NCI-H748 (cell line): ENCODE data around the gene OR2AJ1.

Experiments used
- DNase-seq: peaks from one replicate; lab custom pipeline; 2025; ENCODE audit not compliant: unreplicated experiment; lab: John Stamatoyannopoulos, UW

The OR2AJ1 gene

DNA sequence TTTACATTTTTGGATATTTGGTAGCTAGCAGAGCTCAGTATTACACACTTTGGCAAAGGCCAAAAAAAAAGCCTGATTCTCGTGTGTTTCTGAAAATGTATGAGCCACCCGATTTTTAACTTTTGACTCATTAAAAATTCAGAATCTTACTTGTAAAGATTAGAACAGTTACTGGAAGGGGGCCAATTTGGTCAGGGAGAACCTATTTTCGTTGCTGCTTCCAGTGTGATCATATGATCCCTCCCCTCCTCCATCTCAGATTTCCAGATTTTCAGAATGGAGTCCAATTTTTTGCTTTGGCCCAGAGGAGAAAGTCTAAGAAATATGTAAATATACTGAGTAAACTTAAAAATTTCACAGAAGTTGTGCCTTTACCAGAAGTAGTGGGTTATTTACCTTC, 37.1 kb downstream of the OR2AJ1 start:
- no peak for DNase-seq

DNA sequence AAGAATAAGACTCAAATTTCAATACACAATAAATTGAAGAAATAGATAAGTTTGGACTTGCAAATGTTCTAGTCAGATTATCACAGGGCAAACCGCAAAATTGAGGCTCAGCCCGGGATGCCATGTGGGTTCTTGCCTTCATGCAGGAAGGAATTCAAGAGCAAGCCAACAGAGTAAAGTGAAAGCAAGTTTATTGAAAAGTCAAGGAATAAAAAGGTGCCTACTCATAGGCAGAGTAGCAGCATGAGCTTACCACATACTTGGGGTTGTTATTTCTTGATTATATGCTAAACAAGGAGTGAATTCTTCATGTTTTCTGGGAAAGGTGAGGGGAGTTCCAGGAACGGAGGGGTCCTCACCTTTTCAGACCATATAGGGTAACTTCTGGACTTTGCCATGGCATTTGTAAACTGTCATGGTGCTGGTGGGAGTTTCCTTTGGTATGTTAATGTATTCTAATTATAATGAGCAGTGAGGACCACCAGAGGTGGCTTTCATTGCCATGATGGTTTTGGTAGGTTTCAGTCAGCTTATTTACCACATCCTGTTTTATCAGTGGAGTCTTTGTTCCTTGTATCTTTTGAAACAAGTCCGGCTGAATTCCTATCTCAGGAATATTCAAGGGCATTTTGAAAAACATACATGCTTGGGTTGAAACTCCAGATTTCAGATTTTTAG, 38.4 kb downstream of the OR2AJ1 start:
- DNase-seq = no peak

DNA sequence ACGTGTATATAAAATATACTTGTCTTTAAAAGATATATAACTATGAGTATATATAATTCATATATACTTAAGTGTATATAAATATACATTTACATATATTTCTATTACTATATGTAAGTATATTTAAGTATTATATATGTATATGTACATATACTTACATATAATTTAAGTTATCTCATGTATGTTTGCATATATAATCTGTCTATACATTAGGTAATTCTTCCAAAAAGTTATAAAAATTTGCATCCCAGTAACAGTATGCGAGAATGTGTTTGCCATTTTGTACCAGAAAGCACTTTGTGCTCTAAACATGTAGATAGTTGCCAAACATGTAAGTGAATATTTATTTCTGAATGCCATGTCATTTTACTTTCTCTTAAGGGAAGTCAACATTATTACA, 40.2 kb downstream of the OR2AJ1 start, which contains the start of gene OR2AK2:
Gene OR2AK2, plus strand, starts transcription at position 301 of the 400 bp plus-strand sequence. CDS start 144 bp downstream, outside the sequence.
- no peak for DNase-seq

DNA sequence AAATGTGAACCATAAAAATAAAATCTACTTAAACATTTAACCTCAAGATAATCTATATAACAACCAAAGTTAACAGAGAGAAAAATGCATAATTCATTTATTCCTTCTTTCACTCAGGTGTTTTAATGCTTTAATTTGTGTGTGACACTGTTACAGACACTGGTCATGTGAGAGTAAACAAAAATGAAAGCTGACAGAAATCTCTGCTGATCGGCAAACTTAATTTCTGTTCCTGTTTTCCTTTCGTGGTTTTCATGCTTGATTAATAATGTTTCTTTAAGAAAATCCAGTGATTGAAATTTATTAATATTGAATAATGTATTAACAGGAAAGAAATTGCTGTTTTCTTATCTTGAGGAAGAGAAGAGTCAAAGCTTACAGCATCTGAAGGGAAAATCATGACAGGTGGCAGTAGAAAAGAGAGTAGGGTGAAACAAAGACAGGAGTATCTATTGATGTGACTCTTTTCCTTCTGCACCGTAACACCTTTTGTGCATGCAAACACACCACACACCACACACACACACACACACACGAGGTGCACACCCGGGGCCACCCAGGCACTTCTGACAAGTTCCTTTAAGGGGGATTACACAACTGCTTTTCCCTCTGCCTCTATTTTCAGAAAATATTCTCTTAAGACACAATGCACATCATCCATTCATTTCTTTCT, 42.0 kb downstream of the OR2AJ1 start:
- DNase-seq = peak; percentile 6
